Body of pancreas (tissue), 4 donors: ENCODE results near the gene OGG1.

Experiments used
- CTCF ChIP-seq, 7 experiments: fragments of 450-650 bp in 4 of 7; fragments of 200-600 bp in 3 of 7; sonication (generic) in 3 of 7; IDR thresholded peaks; one replicate each; pipeline ENCODE4 v1.5.1; 2016 to 2019; ENCODE audit warnings: antibody characterized with exemption in 7 of 7
- POLR2A ChIP-seq, 3 donors: fragments of 450-650 bp; IDR thresholded peaks; one replicate each; pipeline ENCODE4 v1.6.1; 2016; ENCODE audit warnings: antibody characterized with exemption in 3 of 3, mild to moderate bottlenecking in 2 of 3

- TF ChIP-seq CTCF (IDR thresholded peaks at IDR 0.05) (no peak), POLR2A (IDR thresholded peaks at IDR 0.05) (no peak)
These were observed 28.6 kb upstream of the OGG1 start for GRCh38 chr3:9721015-9721699.
